Ectodermal cell (in vitro differentiated cells): ENCODE data around the gene LTBP1.
"Not testable (repeated sequence)": the region's sequence is repeated elsewhere in the genome, so short reads cannot be mapped to it uniquely, and the experiment has no call there.

Source experiments
- H3K27ac ChIP-seq: 2 replicates; pipeline ENCODE4 v1.7.0; 2013; ENCODE audit warnings: mild to moderate bottlenecking, low read depth, low read length; ENCODE audit not compliant: insufficient read depth, poor library complexity, severe bottlenecking
- H3K27me3 ChIP-seq: 2 replicates; pipeline ENCODE4 v1.7.0; 2013; ENCODE audit warnings: mild to moderate bottlenecking, low read length; ENCODE audit not compliant: insufficient read depth, control insufficient read depth, poor library complexity, severe bottlenecking
- H3K36me3 ChIP-seq: one replicate; pipeline ENCODE4 v1.7.0; 2013; ENCODE audit warnings: low read length; ENCODE audit not compliant: control insufficient read depth, insufficient read depth
- H3K4me1 ChIP-seq: one replicate; pipeline ENCODE4 v1.7.0; 2013; ENCODE audit warnings: low read length; ENCODE audit not compliant: control insufficient read depth, insufficient read depth
- H3K4me3 ChIP-seq: 2 replicates; pipeline ENCODE4 v1.7.0; 2013; ENCODE audit warnings: low read depth, low read length, control low read depth; ENCODE audit not compliant: insufficient read depth
- H3K9me3 ChIP-seq: 2 replicates; pipeline ENCODE4 v1.7.0; 2013; ENCODE audit warnings: mild to moderate bottlenecking, low read length, moderate library complexity; ENCODE audit not compliant: control insufficient read depth
- WGBS, 2 experiments: methylation state at CpG; one replicate each; pipeline ENCODE4 v1.1.7; 2013; ENCODE audit warnings: missing lambda C conversion rate in 2 of 2; 5-methylcytosine and 5-hydroxymethylcytosine counted together

The LTBP1 gene

DNA sequence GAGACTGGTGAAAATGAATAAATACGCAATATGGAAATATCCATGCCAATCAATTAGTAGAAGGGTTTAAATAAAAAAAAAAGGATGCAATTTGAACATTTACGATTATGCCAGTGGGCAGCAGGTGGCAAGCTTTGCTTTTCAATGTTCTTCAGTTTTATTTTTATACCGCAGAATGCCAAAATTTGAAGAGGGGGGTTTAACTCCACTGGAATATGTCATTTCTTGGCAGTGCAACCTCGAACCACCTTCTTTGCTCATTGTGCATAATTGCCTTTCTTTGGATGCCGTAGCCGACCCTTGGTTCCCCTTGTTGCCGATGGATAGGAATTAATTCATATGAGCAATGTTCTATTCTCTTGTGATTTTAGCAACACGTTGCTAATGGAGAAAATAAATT, 88.0 kb downstream of the LTBP1 start:
- H3K4me3 ChIP-seq: no peak overlapping the region
- 94 to 96% methylated on average over 8 of the region's 8 CpGs for WGBS, 2 experiments
- H3K27ac ChIP-seq: no peak overlapping the region
- no peaks in the 10 kb centered on the region for H3K36me3 ChIP-seq
- H3K9me3 ChIP-seq: no peaks in the 10 kb centered on the region
- no peaks in the 10 kb centered on the region for H3K27me3 ChIP-seq
- H3K4me1 ChIP-seq: peaks cover 2% of the 10 kb centered on the region

DNA sequence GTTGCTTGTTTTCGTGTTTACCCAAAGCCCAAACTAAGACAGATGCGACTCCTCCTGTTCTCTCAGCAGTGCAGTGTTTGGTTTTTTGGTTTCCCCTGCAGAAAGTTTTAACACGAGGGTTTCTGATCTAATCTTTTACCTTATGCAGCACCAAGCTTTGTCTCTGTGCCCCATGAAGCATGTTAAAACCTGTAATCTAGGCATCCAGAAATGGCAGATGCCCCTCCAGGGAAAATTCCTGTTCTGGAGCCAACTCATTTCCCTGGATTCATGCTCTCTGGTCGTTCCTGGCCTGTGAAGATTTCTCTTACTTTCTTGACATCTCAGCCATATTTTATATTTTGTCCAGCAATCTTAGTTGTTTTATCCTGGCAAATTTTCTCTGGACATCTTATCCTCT, 91.5 kb downstream of the LTBP1 start:
- Histone ChIP-seq H3K4me3 (no peak overlapping the region), H3K27me3 (no peaks in the 10 kb centered on the region), H3K27ac (no peak overlapping the region), H3K4me1 (peaks cover 6% of the 10 kb centered on the region), H3K36me3 (no peaks in the 10 kb centered on the region), H3K9me3 (no peaks in the 10 kb centered on the region)
- WGBS, 2 experiments: 90 to 93% methylated on average over 4 of the region's 4 CpGs

DNA sequence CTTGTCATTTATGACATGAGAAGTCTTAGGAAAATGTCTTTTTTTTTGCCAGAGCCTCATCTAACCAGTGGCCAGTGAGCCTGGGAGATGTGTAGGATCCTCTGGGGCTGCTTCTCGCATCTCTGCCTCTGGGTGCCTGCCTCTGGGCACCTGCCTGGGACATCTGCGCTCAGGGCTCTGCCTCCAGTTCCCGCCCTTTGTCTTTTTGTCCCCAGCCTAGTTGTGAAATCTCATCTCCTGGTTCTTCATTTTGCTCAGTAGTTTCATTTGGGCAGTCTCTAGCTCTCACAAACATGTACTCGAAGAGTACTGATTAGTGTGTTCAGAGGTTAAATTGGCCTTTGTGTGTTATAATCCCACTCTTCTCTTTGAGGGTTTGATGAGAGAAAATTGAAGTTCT, 92.0 kb downstream of the LTBP1 start:
- 93 to 95% methylated on average over 4 of the region's 4 CpGs for WGBS, 2 experiments
- Histone ChIP-seq H3K4me3 (no peak overlapping the region), H3K4me1 (peaks cover 6% of the 10 kb centered on the region), H3K27ac (no peak overlapping the region), H3K36me3 (no peaks in the 10 kb centered on the region), H3K27me3 (no peaks in the 10 kb centered on the region), H3K9me3 (no peaks in the 10 kb centered on the region)

DNA sequence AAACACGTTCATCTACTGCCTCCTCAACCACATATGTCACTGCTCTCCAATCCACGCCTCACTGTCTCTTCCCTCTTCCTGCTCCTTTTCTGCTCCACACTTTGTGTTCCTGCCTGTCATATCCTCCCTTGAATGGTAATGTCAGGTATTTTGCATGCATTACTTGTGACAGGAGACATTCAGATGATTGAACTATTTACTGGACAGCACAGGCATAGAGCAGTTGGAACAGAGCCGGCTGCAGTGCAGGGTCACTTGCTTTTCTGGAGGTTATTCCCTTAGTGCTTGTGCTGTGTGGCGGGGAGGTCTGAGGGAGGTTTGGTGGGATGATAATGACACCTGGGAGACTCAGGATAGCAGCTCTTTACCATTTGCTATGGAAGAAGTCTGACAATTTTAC, 93.8 kb downstream of the LTBP1 start:
- no peak overlapping the region for H3K4me3 ChIP-seq

DNA sequence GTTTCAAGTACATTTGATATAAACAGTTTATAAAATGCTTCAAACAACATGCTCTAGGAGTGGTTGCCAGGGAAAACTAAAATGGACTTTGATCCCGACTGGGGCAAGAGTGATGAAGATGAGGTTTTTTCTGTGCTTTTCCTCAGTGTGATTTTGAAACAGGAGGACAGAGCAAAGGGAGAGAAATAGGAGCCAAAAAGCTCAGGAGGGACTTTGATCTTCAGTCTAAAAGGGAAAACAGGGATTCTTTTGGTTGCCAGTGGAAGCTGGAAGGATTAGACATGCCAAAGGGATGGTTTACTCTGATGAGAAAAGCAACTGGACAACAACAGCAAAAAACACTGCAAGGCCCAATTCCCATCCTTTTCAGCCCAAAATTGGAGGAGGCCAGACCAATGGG, 95.5 kb downstream of the LTBP1 start:
- H3K9me3 ChIP-seq: no peaks in the 10 kb centered on the region
- H3K36me3 ChIP-seq: no peaks in the 10 kb centered on the region
- no peak overlapping the region for H3K27ac ChIP-seq
- H3K27me3 ChIP-seq: no peaks in the 10 kb centered on the region
- 89 to 96% methylated on average over 1 of the region's 1 CpG for WGBS, 2 experiments
- H3K4me1 ChIP-seq: peaks cover 6% of the 10 kb centered on the region
- no peak overlapping the region for H3K4me3 ChIP-seq

More for the DNA sequence above, 93.8 kb downstream of the LTBP1 start:
- no peak overlapping the region for H3K27ac ChIP-seq
- no peaks in the 10 kb centered on the region for H3K36me3 ChIP-seq
- no peaks in the 10 kb centered on the region for H3K9me3 ChIP-seq
- WGBS, 2 experiments: 94 to 95% methylated on average over 4 of the region's 4 CpGs
- peaks cover 6% of the 10 kb centered on the region for H3K4me1 ChIP-seq
- H3K27me3 ChIP-seq: no peaks in the 10 kb centered on the region

DNA sequence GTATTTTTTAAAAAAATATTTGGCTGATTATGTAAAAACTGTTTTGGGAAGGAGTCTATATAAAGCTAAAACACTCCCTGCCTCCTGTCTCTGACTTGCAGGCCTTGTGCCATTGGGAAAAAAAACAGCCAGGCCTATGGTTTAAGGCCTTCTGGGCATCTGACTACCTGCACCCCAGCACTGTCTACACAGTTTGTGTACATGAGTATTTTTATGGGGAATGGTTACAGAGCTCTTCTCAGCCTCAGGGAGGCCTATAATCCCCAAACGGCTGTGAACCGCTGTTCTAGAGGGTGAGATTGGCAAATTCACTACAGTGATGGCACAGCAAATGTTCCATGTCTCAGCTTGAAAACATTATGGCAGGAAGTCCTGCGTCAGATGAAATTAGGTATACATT, 96.1 kb downstream of the LTBP1 start:
- H3K4me1 ChIP-seq: peaks cover 6% of the 10 kb centered on the region
- H3K9me3 ChIP-seq: no peaks in the 10 kb centered on the region
- H3K36me3 ChIP-seq: no peaks in the 10 kb centered on the region
- no peak overlapping the region for H3K27ac ChIP-seq
- no peaks in the 10 kb centered on the region for H3K27me3 ChIP-seq
- H3K4me3 ChIP-seq: no peak overlapping the region
- WGBS, 2 experiments: 90 to 95% methylated on average over 3 of the region's 3 CpGs

DNA sequence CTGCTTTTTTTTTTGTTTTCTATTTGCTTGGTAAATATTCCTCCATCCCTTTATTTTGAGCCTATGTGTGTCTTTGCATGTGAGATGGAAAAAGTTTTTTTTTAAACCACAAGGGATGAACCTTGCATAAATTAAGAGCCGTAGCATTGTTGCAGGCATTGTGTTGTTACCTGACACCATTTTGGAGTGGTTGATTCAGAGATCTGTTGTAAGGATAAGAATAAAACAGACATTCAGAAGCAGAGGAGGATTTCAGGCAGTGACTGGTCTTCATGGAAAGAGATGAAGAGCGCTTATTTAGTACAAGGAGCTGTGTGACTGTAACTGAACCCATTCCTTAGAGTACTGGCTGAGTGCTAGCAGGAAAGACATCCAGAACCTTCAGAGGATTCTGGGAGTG, 101.2 kb downstream of the LTBP1 start:
- peaks cover 5% of the 10 kb centered on the region for H3K4me1 ChIP-seq
- no peaks in the 10 kb centered on the region for H3K27me3 ChIP-seq
- H3K36me3 ChIP-seq: no peaks in the 10 kb centered on the region
- 28 to 34% methylated on average over 2 of the region's 2 CpGs for WGBS, 2 experiments
- H3K9me3 ChIP-seq: no peaks in the 10 kb centered on the region
- no peak overlapping the region for H3K4me3 ChIP-seq
- no peak overlapping the region for H3K27ac ChIP-seq

DNA sequence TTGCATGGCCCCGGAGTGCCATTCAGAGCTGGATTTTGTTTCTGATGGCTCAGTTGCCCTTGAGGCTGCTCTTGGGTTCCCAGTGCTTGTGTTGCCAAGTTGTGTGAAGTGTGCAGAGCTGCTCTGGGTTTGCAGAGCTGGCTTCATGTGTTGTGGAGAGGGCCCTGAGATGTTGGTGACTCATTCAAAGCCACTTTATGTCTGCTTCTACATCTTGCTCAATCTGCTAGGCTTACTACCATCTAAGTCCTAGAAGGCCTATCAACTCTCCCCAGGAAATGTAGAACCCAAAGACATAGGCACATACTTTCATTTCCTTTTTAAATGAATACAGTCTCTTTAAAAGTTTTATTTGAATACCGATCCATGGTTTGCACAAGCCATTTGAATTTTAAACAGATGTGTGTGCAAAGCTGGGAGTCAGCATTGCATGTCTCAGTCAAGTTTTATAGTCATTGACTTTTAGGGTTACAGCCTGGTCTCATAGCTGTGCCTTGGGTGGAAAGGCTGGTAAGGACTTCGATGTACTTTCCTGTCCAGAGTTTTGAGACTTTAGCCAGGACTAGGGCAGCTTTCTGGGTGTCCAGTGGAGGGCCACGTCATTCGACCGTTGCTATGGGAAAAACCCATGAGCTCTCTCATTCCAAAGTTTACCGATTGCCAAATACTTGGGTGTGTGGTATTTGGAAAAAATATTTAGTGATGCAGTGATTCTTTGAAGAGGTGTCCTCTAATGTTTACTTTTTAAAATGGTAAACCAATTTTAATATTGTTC, 105.0 kb downstream of the LTBP1 start:
- 97% methylated on average over 7 of the region's 7 CpGs for WGBS, 2 experiments
- Histone ChIP-seq H3K27ac (no peak overlapping the region), H3K27me3 (no peaks in the 10 kb centered on the region), H3K4me3 (no peak overlapping the region), H3K4me1 (peaks cover 5% of the 10 kb centered on the region), H3K9me3 (no peaks in the 10 kb centered on the region), H3K36me3 (no peaks in the 10 kb centered on the region)

DNA sequence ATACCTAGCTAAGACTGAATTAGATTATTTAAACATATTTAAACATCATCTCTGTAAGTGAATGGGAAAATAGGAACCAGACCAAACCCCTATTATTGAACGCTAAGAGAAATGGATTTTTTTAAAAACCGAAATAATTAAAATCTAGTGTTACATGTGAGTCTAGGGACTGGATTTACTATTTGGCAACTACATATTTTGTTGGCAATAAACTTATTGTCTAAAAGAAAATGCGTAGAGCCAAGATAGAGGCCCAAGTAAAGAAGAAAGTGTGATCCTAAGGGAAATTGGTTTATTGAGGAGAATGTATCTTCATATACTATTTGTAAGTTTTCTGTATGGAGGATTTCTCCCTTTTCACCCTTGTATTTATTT, 105.6 kb downstream of the LTBP1 start:
- H3K36me3 ChIP-seq: no peaks in the 10 kb centered on the region
- H3K4me1 ChIP-seq: peaks cover 5% of the 10 kb centered on the region
- no peak overlapping the region for H3K27ac ChIP-seq
- 94 to 97% methylated on average over 3 of the region's 3 CpGs for WGBS, 2 experiments
- no peak overlapping the region for H3K4me3 ChIP-seq
- no peaks in the 10 kb centered on the region for H3K27me3 ChIP-seq
- H3K9me3 ChIP-seq: no peaks in the 10 kb centered on the region

DNA sequence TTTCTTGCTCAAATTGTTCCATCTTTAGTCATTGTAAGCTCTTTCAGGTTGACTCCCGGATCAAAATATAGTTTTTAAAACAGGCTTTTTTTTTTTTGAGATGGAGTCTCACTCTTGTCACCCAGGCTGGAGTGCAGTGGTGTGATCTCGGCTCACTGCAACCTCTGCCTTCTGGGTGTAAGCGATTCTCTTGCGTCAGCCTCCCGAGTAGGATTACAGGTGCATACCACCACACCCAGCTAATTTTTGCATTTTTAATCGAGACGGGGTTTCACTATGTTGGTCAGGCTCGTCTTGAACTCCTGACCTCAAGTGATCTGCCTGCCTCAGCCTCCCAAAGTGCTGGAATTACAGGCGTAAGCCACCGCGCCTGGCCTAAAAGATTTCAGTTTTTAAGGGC, 106.0 kb downstream of the LTBP1 start:
- 90 to 94% methylated on average over 11 of the region's 11 CpGs for WGBS, 2 experiments
- not testable (repeated sequence) for H3K27me3 ChIP-seq, H3K4me1 ChIP-seq, H3K4me3 ChIP-seq, H3K9me3 ChIP-seq, H3K36me3 ChIP-seq, H3K27ac ChIP-seq

DNA sequence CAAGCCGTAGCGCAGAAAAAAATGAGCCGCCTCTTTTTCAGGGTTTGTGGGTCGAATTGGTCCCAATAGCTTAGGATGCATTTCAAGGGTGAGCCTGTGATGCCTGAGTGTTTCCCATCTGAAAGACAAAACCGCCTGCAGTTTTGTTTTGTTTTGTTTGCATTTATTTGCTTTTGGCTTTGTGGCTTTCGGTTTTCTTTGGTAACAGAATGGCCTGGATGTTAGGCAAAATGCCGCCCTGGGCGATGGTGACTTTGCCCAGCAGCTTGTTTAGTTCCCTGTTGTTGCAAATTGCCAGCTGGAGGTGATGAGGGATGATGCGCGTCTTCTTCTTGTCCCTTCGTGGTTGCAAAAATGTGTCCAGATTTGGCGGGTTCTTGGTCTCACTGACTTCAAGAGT, 109.4 kb downstream of the LTBP1 start:
- Histone ChIP-seq H3K4me3 (no peak overlapping the region), H3K9me3 (no peaks in the 10 kb centered on the region), H3K36me3 (no peaks in the 10 kb centered on the region), H3K27ac (no peak overlapping the region), H3K27me3 (no peaks in the 10 kb centered on the region), H3K4me1 (no peaks in the 10 kb centered on the region)
- WGBS, 2 experiments: 86 to 88% methylated on average over 12 of the region's 12 CpGs
